ENCODE results near the gene SSC5D.
"Not testable (repeated sequence)": the region's sequence is repeated elsewhere in the genome, so short reads cannot be mapped to it uniquely, and the experiment has no call there.

SSC5D gene

DNA sequence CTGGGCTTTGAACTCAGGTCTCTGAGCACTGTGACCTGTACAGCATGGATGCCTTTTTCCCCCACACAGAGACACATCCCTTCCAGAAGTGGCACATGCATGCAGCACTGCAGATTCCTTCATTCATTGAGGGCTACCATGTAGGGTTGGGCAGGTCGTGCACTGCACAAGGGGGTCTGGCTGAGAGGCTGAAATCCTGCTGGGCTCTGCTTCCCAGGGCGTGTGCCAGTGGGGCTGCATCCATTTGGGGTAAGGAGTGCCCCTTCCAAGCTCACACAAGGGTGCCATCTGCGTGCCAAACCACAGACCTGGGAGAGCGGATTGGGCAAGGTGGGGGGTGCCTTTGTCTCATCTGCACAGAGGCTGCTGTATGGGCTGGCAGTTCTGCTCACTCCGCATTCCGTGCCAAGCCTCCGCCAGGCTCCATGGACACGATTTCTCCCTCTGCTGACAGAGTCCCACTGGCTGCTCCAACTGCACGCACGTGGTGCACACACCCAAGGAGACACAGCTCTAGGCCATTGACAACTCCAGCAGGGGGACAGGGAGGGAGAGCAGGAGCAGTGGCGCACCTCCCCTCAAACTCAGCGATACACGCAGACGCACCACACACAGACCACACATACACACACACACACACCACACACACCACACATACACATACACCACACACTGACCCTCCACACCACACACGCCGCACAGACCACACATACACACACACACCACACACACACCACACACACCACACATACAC lies 40.6 kb upstream of the SSC5D start:
- ChIA-PET POLR2A (no interaction called here), CTCF (no interaction called here)
- no peak for DNase-seq (ENCODE audit: extremely low spot score)
- no peak for TF ChIP-seq ELF4 (IDR thresholded peaks at IDR 0.05)
- TF ChIP-seq HDGF (IDR thresholded peaks at IDR 0.05; ENCODE audit: borderline replicate concordance), result no peak
- TF ChIP-seq LEF1 (IDR thresholded peaks at IDR 0.05; ENCODE audit: borderline replicate concordance), result no peak
- no peak for TF ChIP-seq PKNOX1 (IDR thresholded peaks at IDR 0.05)
- no peak for TF ChIP-seq SUZ12 (IDR thresholded peaks at IDR 0.05)
- TF ChIP-seq ZNF384 (IDR thresholded peaks at IDR 0.05), result no peak
- TF ChIP-seq TARDBP (IDR thresholded peaks at IDR 0.05), result no peak
- TF ChIP-seq FOXA1 (IDR thresholded peaks at IDR 0.05), result no peak
- TF ChIP-seq FOXK2 (IDR thresholded peaks at IDR 0.05), result no peak
- TF ChIP-seq ARNT (IDR thresholded peaks at IDR 0.05), result no peak
- TF ChIP-seq FOXM1 (IDR thresholded peaks at IDR 0.05; ENCODE audit: borderline replicate concordance), result no peak
- no peak for TF ChIP-seq L3MBTL2 (conservative IDR thresholded peaks at IDR 0.05)
- no peak for TF ChIP-seq BHLHE40 (IDR thresholded peaks at IDR 0.05; ENCODE audit: borderline replicate concordance)
- no peak for TF ChIP-seq CTBP1 (IDR thresholded peaks at IDR 0.05; ENCODE audit: borderline replicate concordance)
- no peak for TF ChIP-seq SP1 (IDR thresholded peaks at IDR 0.05)
- TF ChIP-seq NFRKB (IDR thresholded peaks at IDR 0.05), result no peak

- CTCF ChIA-PET; POLR2A ChIA-PET; DNase-seq (ENCODE audit: extremely low spot score): not testable (repeated sequence)
These were observed 40.1 kb upstream of the SSC5D start for GRCh38 chr19:55448175-55448490.

- ChIA-PET POLR2A (interaction anchor here (1.2 kb wide), 1 partner anchor 27 kb away, joined by 3 read pairs; the partner anchor contains the start of gene ZNF628), CTCF (no interaction called here)
These were observed 38.8 kb upstream of the SSC5D start for GRCh38 chr19:55449469-55449868.

GRCh38 chr19:55451163-55451964 lies 36.9 kb upstream of the SSC5D start:
- POLR2A ChIA-PET, result interaction anchor here (0.9 kb wide), 1 partner anchor 11 kb away, joined by 3 read pairs; the partner anchor contains the start of gene ISOC2
- CTCF ChIA-PET, result no interaction called here
- DNase-seq (ENCODE audit: extremely low spot score), result no peak
- TF ChIP-seq SP1 (IDR thresholded peaks at IDR 0.05) (no peak), ZNF384 (IDR thresholded peaks at IDR 0.05) (no peak), LEF1 (IDR thresholded peaks at IDR 0.05; ENCODE audit: borderline replicate concordance) (no peak), NFRKB (IDR thresholded peaks at IDR 0.05) (no peak), L3MBTL2 (conservative IDR thresholded peaks at IDR 0.05) (no peak), BHLHE40 (IDR thresholded peaks at IDR 0.05; ENCODE audit: borderline replicate concordance) (no peak), SUZ12 (IDR thresholded peaks at IDR 0.05) (no peak), FOXK2 (IDR thresholded peaks at IDR 0.05) (no peak), TARDBP (IDR thresholded peaks at IDR 0.05) (no peak), ELF4 (IDR thresholded peaks at IDR 0.05) (no peak), PKNOX1 (IDR thresholded peaks at IDR 0.05) (no peak), HDGF (IDR thresholded peaks at IDR 0.05; ENCODE audit: borderline replicate concordance) (no peak), CTBP1 (IDR thresholded peaks at IDR 0.05; ENCODE audit: borderline replicate concordance) (no peak), ARNT (IDR thresholded peaks at IDR 0.05) (no peak), FOXM1 (IDR thresholded peaks at IDR 0.05; ENCODE audit: borderline replicate concordance) (no peak), FOXA1 (IDR thresholded peaks at IDR 0.05) (no peak)

More at GRCh38 chr19:55449469-55449868, 38.8 kb upstream of the SSC5D start:
- no peak for TF ChIP-seq PKNOX1 (IDR thresholded peaks at IDR 0.05)
- no peak for TF ChIP-seq ZNF384 (IDR thresholded peaks at IDR 0.05)
- TF ChIP-seq FOXA1 (IDR thresholded peaks at IDR 0.05), result no peak
- no peak for TF ChIP-seq LEF1 (IDR thresholded peaks at IDR 0.05; ENCODE audit: borderline replicate concordance)
- TF ChIP-seq BHLHE40 (IDR thresholded peaks at IDR 0.05; ENCODE audit: borderline replicate concordance), result no peak
- TF ChIP-seq SUZ12 (IDR thresholded peaks at IDR 0.05), result no peak
- no peak for TF ChIP-seq FOXM1 (IDR thresholded peaks at IDR 0.05; ENCODE audit: borderline replicate concordance)
- no peak for TF ChIP-seq HDGF (IDR thresholded peaks at IDR 0.05; ENCODE audit: borderline replicate concordance)
- TF ChIP-seq SP1 (IDR thresholded peaks at IDR 0.05), result no peak
- TF ChIP-seq FOXK2 (IDR thresholded peaks at IDR 0.05), result no peak
- TF ChIP-seq NFRKB (IDR thresholded peaks at IDR 0.05), result no peak
- TF ChIP-seq ARNT (IDR thresholded peaks at IDR 0.05), result no peak
- no peak for TF ChIP-seq ELF4 (IDR thresholded peaks at IDR 0.05)
- no peak for TF ChIP-seq CTBP1 (IDR thresholded peaks at IDR 0.05; ENCODE audit: borderline replicate concordance)
- no peak for TF ChIP-seq L3MBTL2 (conservative IDR thresholded peaks at IDR 0.05)
- no peak for TF ChIP-seq TARDBP (IDR thresholded peaks at IDR 0.05)
- no peak for DNase-seq (ENCODE audit: extremely low spot score)

DNA sequence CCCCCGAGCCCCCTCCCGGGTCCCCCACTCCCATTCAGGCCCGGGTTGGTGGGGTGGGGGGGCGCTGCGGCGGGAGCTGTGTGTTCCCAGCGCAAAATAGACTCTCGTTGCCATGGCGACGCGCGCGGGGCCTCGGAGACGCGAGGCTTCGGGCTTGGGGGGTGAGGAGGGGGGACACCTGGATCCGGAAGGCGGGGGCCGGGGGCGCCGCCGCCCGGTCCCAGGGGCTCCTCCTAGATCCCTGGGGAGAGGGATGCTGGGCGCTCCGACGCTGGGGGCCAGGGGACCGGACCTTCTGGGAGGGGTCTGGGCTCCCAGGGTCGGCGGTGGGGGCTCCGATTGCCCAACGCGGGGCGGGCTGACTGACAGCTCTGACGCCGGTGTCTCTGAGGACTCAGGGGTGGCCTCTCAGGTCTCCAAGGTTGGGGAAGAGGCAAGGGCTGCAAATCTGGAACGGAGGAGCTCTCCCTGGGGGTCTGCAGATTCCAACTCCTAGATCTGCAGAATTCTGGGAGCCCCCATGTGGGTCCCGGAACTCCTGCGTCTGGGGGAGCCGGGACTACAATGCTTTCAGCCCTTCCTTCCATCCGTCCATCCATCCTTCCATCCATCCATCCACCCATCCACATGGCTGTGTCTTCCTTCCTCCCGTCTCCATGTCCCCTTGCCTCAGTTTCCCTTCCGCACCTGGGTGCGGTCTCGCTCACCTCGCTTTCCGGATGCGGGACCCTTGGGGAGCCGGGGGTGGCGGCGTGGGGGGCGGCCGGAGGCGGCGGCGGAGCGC lies 36.1 kb upstream of the SSC5D start:
- DNase-seq (ENCODE audit: extremely low spot score), result no peak
- CTCF ChIA-PET, result no interaction called here
- POLR2A ChIA-PET, result interaction anchor here (0.9 kb wide), 1 partner anchor 10 kb away, joined by 3 read pairs; the partner anchor contains the start of gene ISOC2
- TF ChIP-seq PKNOX1 (IDR thresholded peaks at IDR 0.05) (peak; percentile 64), CTBP1 (IDR thresholded peaks at IDR 0.05; ENCODE audit: borderline replicate concordance) (no peak)

Data from HEK293T (cell line).